ENCODE measurements around the gene IGSF22.

IGSF22 gene

GRCh38 chr11:18748766-18749365, 22.9 kb upstream of the IGSF22 start:
- TF ChIP-seq TAF1 (IDR thresholded peaks at IDR 0.05; ENCODE audit: borderline replicate concordance, insufficient read depth, low read length) (no peak), REST (IDR thresholded peaks at IDR 0.05; ENCODE audit: insufficient read depth in 1 of 2, low read depth in 2 of 2, low read length in 2 of 2) (no peak), FOXP2 (optimal IDR thresholded peaks at IDR 0.05; ENCODE audit: borderline replicate concordance, extremely low read depth, extremely low read length, insufficient read depth) (no peak), POLR2AphosphoS5 (IDR thresholded peaks at IDR 0.05; ENCODE audit: low read depth, low read length) (no peak), SIN3A (IDR thresholded peaks at IDR 0.05; ENCODE audit: borderline replicate concordance, insufficient read depth, low read length) (no peak)

GRCh38 chr11:18745251-18745650, 19.3 kb upstream of the IGSF22 start:
- TF ChIP-seq TAF1 (IDR thresholded peaks at IDR 0.05; ENCODE audit: borderline replicate concordance, insufficient read depth, low read length) (no peak), FOXP2 (optimal IDR thresholded peaks at IDR 0.05; ENCODE audit: borderline replicate concordance, extremely low read depth, extremely low read length, insufficient read depth) (no peak), POLR2AphosphoS5 (IDR thresholded peaks at IDR 0.05; ENCODE audit: low read depth, low read length) (no peak)

GRCh38 chr11:18743900-18744514, 18.0 kb upstream of the IGSF22 start:
- TF ChIP-seq FOXP2 (optimal IDR thresholded peaks at IDR 0.05; ENCODE audit: borderline replicate concordance, extremely low read depth, extremely low read length, insufficient read depth): no peak
- TF ChIP-seq TAF1 (IDR thresholded peaks at IDR 0.05; ENCODE audit: borderline replicate concordance, insufficient read depth, low read length): no peak
- no peak for TF ChIP-seq POLR2AphosphoS5 (IDR thresholded peaks at IDR 0.05; ENCODE audit: low read depth, low read length)
- no peak for TF ChIP-seq REST (IDR thresholded peaks at IDR 0.05; ENCODE audit: insufficient read depth in 1 of 2, low read depth in 2 of 2, low read length in 2 of 2)
- no peak for TF ChIP-seq SIN3A (IDR thresholded peaks at IDR 0.05; ENCODE audit: borderline replicate concordance, insufficient read depth, low read length)

GRCh38 chr11:18743365-18743764, 17.4 kb upstream of the IGSF22 start:
- TF ChIP-seq POLR2AphosphoS5 (IDR thresholded peaks at IDR 0.05; ENCODE audit: low read depth, low read length) (no peak), TAF1 (IDR thresholded peaks at IDR 0.05; ENCODE audit: borderline replicate concordance, insufficient read depth, low read length) (no peak), REST (IDR thresholded peaks at IDR 0.05; ENCODE audit: insufficient read depth in 1 of 2, low read depth in 2 of 2, low read length in 2 of 2) (no peak), FOXP2 (optimal IDR thresholded peaks at IDR 0.05; ENCODE audit: borderline replicate concordance, extremely low read depth, extremely low read length, insufficient read depth) (no peak), SIN3A (IDR thresholded peaks at IDR 0.05; ENCODE audit: borderline replicate concordance, insufficient read depth, low read length) (no peak)

GRCh38 chr11:18741783-18742182, 15.8 kb upstream of the IGSF22 start:
- no peak for TF ChIP-seq FOXP2 (optimal IDR thresholded peaks at IDR 0.05; ENCODE audit: borderline replicate concordance, extremely low read depth, extremely low read length, insufficient read depth)
- no peak for TF ChIP-seq POLR2AphosphoS5 (IDR thresholded peaks at IDR 0.05; ENCODE audit: low read depth, low read length)
- no peak for TF ChIP-seq REST (IDR thresholded peaks at IDR 0.05; ENCODE audit: insufficient read depth in 1 of 2, low read depth in 2 of 2, low read length in 2 of 2)
- no peak for TF ChIP-seq TAF1 (IDR thresholded peaks at IDR 0.05; ENCODE audit: borderline replicate concordance, insufficient read depth, low read length)
- no peak for TF ChIP-seq SIN3A (IDR thresholded peaks at IDR 0.05; ENCODE audit: borderline replicate concordance, insufficient read depth, low read length)
